GM19468 (cell line): ENCODE results near the gene TRIM72.
"Not testable (repeated sequence)": the region's sequence is repeated elsewhere in the genome, so short reads cannot be mapped to it uniquely, and the experiment has no call there.

ENCODE experiments used
- ATAC-seq: cut with Tn5 transposase; IDR thresholded peaks from one replicate; pipeline ENCODE4 v1.9.1; 2021; ENCODE audit warnings: mild to moderate bottlenecking, moderate library complexity, moderate number of reproducible peaks; ENCODE audit not compliant: unreplicated experiment; ENCODE audit errors: extremely low read depth

TRIM72 gene

DNA sequence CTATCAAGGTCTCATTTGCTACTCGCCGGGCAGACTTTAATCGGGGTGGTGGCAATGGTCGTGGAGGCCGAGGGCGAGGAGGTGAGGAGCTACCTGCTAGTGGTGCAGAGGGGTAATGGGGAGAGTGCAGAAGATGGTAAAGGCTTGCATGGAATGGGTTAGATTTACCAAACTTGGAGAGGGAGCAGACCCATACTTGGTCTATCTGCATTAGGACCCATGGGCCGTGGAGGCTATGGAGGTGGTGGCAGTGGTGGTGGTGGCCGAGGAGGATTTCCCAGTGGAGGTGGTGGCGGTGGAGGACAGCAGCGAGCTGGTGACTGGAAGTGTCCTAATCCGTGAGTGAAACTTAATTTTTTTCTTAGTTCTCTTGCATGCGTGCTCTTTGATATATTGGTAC is 23.9 kb upstream of the TRIM72 start:
- ATAC-seq = no peak

DNA sequence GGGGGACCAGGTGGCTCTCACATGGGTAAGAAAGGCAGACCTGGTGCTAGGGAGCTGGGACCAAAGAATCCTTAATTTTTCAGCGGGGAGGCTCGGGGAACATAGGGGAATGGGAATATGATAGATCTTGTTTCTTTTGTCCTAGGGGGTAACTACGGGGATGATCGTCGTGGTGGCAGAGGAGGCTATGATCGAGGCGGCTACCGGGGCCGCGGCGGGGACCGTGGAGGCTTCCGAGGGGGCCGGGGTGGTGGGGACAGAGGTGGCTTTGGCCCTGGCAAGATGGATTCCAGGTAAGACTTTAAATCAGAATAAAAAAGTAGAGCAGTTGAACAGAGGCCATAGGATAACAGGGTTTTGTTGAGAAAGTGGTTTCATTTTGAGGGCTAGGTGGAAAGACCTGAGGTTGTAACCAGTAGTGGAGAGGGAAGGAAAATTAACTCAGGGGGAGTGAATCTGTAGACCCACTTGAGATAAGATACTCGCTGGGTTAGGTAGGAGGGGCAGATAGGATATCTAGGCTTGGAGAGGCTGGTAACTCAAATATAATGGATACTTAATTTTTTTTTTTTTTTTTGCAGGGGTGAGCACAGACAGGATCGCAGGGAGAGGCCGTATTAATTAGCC is 23.0 kb upstream of the TRIM72 start:
- no peak for ATAC-seq

DNA sequence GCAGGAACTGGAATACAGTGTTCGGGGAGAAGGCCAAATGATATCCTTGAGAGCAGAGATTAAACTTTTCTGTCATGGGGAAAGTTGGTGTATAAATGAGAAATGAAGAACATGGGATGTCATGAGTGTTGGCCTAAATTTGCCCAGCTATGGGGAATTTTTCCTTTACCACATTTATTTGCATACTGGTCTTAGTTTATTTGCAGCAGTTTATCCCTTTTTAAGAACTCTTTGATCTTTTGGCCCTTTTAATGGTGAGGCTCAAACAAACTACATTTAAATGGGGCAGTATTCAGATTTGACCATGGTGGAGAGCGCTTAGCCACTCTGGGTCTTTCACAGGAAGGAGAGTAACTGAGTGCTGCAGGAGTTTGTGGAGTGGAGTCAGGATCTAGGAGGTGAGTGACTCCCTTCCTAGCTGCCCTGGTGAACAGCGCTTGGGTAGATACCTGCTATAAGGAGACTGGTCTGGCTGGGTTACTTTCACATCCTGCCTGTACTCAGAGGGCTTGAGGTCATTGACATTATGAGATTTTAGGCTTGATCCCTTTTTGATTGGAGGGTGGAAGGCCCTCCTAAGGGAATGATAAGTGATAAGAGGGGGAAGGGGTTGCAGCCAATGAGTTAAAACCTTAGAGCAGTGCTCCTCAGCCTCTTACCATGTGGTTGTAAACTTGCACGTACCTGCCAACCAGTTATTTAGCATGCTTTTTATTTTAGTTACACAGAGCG is 22.1 kb upstream of the TRIM72 start:
- no peak for ATAC-seq

DNA sequence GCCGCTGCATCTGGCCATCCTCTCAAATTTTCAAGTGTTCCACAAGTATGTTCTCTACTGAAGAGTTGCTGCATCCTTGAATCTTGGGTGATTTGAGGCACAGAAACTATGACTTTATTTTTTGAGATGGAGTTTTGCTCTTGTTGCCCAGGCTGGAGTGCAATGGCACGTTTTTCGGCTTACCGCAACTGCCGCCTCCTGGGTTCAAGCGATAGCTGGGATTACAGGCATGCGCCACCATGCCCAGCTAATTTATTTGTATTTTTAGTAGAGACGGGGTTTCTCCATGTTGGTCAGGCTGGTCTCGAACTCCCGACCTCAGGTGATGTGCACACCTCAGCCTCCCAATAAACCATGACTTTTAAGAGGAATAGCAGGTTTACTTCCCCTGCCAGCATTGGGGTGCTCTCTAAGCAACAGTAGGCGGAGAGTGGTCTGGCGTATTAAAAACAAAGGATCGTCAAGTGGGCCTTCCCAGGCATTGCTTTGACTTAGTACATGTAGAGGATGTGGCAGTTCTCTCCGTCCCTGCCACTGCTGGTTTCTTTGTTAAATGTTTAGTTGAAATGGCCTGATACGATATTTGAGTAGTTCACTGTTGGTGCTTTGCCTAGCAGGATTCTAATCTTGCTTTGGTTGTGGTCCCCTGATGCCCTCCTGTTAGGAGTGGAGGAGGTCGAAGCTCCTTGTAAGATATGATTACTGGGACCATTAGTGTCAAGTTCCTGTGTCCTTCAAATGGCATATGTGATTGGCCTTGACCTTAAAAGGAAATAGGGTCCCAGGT is 20.9 kb upstream of the TRIM72 start:
- ATAC-seq = no peak

DNA sequence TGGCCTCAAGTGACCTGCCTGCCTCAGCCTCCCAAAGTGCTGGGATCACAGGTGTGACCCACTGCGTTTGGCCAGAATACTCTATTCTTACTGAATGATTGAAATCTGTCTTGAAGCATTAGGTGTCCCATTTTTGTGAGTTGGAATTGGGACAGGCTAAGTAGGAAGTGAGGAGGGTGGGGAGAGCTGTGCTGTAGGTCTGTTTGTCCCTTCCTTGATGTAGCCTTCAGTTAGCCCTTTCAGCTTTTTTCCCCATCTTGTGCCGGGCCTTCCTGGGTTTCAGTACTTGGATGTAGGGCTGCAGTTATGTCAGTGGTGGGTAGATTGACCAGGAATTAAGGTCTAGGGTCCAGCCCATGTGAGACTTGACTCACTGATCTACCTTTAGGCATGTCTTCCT is 20.0 kb upstream of the TRIM72 start:
- no peak for ATAC-seq

DNA sequence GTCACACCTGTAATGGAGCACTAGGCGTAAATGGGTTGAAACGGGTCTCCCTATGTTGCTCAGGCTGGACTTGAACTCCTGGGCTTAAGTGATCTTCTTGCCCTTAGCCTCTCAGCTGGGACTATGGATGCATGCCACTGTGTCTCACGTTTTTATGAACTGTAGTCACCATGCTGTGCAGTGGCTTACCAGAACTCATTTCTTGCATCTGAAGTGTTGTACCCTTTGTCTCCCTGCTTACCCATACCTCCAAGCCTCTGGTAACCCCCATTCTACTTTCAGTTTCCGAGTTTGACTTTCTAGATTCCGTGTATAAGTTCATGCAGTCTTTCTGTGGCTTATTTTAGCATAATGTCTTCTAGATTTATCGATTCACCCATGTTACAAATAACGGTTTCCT is 19.0 kb upstream of the TRIM72 start:
- no peak for ATAC-seq

DNA sequence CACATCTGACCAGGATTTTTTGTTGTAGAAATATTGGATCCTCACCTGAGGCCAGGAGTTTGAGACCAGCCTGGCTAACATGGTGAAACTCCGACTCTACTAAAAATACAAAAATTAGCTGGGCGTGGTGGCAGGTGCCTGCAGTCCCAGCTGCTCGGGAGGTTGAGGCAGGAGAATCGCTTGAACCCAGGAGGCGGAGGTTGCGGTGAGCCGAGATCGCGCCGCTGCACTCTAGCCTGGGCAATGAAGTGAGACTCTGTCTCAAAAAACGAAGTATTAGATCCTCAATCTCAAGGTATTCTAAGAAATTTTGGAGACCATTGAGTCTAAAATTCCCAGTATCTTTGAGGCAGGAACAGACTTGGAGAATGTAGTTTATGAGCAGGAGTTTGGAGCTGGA is 18.1 kb upstream of the TRIM72 start:
- not testable (repeated sequence) for ATAC-seq

DNA sequence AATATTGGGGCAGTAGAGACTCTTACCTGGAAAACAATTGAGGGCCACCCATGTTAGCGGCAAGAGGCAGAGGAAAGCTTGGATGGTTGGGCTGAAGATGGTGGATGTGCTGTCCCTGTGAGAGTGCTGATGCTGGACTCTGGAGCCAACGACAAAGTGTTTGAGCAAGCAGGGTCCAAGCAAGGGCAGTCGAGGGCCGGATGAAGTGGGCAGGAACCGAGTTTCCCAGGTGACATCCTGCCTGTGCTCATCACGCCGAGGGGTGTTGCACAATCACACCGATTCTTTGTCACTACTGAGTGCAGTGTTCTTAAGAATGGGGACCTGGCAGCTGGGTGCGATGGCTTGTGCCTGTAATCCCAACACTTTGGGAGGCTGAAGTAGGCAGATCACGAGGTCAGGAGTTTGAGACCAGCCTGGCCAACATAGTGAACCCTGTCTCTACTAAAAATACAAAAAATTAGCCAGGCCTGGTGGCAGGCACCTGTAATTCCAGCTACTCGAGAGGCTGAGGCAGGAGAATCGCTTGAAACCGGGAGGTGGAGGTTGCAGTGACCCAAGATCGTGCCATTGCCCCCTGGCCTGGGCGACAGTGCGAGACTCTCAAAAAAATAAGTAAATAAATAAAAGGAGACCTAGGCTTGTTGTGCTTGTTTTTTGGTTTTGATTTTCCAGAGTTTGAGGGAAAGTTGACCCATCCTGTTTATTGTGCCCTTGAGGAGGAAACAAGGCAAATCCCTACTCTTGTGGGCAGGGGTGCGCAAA is 17.4 kb upstream of the TRIM72 start:
- no peak for ATAC-seq

DNA sequence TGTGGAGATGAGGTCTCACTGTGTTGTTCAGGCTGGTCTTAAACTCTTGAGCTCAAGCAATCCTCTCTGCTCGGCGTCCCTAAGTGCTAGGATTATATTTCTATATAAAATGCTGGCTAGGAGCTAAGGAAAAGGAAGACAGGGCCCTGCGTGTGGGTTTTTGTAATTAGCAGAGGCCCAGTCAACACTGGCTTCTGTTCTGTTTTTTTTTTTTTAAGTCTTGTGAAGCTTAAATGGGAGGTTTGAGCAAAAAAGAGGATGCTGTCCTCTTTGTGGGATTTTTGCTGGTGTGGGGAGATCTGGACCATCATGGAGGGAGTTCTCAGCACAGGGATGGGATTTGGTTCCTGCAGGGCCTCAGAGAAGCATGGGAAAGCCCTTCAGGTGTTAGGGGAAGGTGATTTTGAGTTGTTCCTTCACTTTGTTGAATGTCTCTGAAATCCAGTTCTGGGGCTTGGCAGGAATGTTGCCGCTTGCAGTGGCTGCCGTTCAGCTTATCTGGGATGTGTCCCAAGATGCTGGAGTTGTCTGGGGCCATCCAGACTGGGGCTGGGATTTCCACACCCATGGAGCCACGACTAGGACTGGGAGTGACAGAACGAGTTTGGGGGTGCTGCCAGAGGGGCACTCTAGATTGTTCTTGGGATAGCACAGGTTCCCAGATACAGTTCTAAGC is 15.6 kb upstream of the TRIM72 start:
- ATAC-seq = no peak

DNA sequence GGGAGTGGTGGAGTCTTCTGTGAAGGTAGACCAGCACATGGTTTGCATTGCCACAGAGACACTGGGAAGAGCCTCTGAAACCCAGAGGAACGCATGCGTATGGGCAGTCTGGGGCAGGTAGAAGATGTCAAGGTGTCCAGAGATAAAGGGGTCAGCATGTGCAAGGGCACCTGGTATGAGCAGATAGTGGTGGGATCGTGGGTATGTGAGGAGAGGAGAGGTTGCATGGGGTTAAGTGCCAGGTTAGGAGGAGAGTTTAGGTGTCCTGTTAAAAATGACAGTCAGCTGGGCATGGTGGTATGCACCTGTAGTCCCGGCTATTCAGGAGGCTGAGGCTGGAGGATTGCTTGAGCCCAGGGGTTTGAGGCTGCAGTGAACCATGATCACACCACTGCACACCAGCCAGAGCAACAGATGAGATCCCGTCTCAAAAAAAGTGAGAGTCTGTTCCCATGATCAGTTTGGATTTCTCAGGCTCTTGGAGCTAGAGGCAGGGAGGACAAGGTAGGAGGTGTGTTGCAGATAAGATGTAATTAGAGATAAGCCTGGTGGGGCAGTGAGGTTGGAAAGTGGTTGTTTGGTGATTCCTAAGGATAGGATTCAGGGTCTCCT is 14.4 kb upstream of the TRIM72 start:
- no peak for ATAC-seq

DNA sequence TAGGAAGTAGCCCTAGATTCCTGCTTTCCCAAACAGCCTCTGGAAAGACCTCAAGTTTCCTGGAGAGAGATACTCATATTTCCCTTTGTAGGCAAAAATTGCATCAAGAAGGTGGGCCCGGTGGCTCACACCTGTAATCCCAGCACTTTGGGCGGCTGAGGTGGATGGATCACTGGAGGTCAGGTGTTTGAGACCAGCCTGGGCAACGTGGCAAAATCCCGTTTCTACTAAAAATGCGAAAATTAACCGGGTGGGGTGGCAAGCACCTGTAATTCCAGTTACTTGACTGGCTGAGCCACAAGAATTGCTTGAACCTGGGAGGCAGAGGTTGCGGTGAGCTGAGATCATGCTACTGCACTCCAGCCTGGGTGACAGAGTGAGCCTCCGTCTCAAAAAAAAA is 13.8 kb upstream of the TRIM72 start:
- not testable (repeated sequence) for ATAC-seq

DNA sequence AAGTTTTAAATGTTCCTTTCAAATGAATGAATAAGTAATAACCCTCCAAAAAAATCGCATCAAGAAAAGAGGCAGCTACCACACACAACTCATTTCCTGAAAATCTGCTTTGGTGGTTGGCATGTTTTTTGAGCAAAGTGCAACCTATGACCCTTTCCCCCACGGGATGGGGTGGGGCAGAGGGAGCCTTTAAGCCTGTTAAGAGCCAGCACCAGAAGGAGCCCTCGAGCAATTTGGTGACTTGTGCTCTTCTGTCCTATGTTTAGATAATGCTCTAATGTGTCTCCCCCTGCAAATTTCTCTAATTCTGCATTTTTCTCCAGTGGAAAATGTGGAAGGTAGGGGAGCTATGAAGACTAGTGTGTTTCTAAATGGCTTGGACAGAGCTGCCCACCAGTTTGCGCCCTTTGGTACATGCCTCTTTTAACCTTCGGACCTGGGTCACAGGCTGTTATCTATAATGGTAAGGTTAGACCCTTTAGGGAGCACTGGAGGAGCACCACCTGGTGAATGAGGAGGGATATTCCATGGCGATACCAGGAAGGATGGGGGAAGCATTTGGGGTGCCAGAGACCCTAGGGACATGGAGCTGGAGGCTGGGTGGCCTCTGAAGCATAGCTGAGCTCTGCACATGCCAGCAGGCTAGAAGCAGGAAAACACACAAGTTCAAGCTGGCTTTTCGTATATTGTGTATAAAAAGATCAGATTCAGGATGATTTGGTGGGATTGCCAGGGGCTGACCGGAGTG is 12.9 kb upstream of the TRIM72 start:
- no peak for ATAC-seq

DNA sequence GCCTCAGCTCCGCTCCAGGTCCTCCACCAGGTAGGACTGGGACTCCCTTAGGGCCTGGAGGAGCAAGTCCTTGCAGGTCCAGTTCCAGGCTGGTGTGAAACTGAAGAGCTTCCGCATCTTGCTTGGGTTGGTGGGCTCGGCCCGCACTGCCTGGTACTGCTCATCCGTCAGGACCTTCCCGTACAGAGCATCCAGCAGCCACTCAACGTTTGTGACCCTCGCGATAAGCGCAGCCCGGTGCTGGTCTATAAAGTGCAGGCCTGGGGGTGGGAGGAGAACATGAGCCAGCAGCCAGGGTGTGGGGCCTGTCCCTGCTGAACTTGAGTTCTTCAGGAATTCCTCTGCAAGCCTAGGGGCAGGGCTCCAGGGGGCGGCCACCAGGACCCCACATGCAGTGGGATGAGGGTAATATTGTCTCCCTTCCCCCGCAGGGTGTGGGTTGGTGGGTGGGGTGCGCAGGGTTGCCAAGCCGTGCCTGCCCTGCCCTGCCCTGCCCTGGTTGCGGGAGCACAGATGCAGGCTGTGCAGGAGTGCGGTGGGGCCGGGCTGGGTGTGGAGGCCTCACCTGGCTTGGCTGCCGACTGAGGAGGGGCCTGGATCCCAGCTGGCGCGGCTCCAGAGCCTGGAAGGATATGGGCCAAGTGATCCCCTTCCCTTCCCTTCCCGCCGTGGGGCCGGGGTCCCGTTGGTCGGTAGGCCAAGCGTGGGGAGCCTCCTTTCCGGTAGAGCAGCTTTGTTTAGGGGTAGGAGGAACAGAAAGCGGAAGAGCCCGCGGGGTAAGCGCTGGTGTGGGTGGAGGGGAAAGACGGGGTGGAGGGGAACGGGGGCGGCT is 12.1 kb upstream of the TRIM72 start:
- ATAC-seq = no peak

DNA sequence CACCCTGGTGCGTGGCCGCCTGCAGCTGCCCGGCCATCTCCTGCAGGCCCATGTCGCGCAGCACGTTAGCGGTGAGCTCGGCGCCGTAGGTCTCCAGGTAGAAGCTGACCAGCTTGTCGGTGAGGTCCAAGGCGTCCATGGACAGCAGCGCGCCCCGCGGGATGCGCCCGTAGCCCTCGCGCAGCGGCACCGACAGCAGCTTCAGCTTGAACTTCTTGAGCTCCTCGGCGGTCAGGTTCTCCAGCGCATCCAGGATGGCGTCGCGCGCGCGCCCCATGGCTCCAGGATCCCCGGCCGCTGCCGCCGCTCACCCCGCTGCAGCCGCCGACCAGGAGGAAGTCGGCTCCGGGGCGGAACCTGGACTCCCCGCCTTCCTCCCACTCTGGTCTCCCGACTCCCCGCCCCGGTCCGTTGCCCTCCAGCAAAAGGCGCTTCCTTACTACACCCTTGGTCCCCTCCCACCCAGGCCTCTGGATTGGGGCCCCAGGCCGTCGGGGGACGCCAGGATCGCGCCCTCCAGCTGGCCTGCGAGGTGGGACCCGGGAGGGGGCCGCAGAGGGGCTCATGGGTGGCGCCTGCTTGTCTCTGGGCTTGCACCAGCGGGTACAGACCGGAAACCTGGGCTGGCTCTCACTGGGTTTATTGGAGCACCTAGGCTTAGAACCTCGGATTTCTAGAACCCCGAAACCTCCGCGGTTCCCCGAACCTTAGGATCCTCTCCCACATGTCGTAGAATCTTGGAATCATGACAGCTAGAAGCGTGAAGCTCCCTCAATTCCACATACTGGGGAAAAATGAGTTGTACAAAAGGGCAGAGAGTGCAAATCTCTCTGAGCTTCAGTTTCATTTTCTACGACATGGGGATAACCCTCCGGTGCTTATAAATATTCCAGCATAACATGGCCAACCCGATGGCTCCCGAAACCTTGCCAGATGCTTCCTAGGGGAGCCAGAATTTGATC is 11.2 kb upstream of the TRIM72 start, which contains the start of gene PYCARD:
Gene PYCARD (minus strand): TSS at position 347 of the 962 bp plus-strand sequence. CDS start 70 bp downstream, at position 277.
- no peak for ATAC-seq

DNA sequence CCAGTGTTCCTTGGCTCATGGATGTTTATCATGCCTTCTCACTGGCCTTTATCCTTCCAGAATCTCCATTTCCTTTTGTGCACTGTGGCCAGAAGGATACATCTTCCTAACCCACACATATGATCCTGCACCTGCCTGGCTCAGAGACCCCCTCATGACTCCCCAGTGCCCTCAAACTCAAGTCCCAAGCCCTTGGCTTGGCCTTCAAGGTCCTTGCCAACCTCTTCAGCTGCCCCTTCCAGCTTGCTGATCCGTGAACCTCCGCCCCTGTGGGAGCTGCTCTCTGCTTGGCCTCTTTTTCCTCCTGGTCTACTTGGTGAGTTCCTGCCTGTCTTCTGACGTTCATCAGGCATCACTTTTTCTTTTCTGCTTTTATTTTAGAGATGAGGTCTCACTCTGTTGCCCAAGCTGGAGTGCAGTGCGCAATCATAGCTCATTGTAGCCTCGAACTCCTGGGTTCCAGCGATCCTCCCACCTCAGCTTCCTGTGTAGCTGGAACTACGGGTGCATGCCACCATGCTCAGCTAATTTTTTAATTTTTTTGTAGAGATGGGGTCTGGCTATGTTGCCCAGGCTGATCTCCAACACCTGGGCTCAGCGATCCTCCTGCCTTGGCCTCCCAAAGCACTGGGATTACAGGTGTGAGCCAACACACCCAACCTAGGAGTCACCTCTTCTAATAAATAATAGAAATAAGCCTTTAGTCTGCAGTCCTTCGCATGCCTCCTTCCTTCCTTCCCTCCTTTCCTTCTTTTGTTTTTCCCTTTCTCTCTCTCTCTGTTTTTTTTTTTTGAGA is 8.8 kb upstream of the TRIM72 start:
- no peak for ATAC-seq

DNA sequence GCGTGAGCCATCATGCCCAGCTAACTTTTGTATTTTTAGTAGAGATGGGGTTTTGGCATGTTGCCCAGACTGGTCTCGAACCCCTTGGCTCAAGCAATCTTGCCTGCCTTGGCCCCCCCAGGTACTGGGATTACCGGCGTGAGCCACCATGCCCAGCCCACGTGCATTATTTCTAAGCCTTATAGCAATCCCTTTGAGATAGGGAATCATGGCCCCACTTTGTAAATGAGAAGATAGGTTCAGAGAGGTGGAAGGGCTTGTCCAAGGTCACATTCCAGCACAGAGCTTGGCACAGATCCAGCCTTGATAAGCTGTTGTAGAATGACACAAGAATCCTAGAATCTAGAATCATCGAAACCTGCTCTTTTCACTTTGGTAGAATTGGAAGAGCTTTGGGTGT is 7.1 kb upstream of the TRIM72 start:
- no peak for ATAC-seq
